HepG2 (cell line): ENCODE measurements around the gene STARD13. TPM values are rescaled to one million over a fixed set of nuclear protein-coding genes. Genes with fewer than 3 reads are reported as not detected.
A peak's percentile ranks its signal among the peaks of the same experiment; 100 is the strongest.

Source experiments
- AHDC1 ChIP-seq: sonication (generic); formaldehyde crosslinking; IDR thresholded peaks from 2 replicates; pipeline ENCODE4 v1.5.1; 2020; ENCODE audit warnings: mild to moderate bottlenecking, missing genetic modification reagents, borderline replicate concordance
- CHD2 ChIP-seq: IDR thresholded peaks from 2 replicates; pipeline ENCODE4 v1.6.1; 2011; ENCODE audit warnings: low read depth, low read length, improper control_type of control experiment
- EP300 ChIP-seq, 3 experiments: sonication (generic) in 1 of 3; formaldehyde crosslinking in 1 of 3; IDR thresholded peaks; 2 replicates each; pipeline versions ENCODE4 v1.5.1 to v1.6.1; 2011 to 2020; ENCODE audit warnings: low read depth in 2 of 3, low read length in 2 of 3, borderline replicate concordance in 1 of 3, improper control_type of control experiment in 1 of 3, mild to moderate bottlenecking in 1 of 3, missing genetic modification reagents in 1 of 3, moderate library complexity in 1 of 3
- FOXA1 ChIP-seq, 2 experiments: fragments of 450-650 bp in 1 of 2; sonication (generic) in 1 of 2; formaldehyde crosslinking in 1 of 2; IDR thresholded peaks; 2 replicates each; pipeline versions ENCODE4 v1.4.0 to v1.6.1; 2016 to 2020; ENCODE audit warnings: missing genetic modification reagents in 1 of 2
- FOXJ3 ChIP-seq: sonication (generic); formaldehyde crosslinking; IDR thresholded peaks from 2 replicates; pipeline ENCODE4 v1.4.0; 2020; ENCODE audit warnings: missing genetic modification reagents, mild to moderate bottlenecking, borderline replicate concordance
- HMGXB4 ChIP-seq, 2 experiments: sonication (generic) in 1 of 2; formaldehyde crosslinking in 1 of 2; IDR thresholded peaks; 2 replicates each; pipeline versions ENCODE4 v1.4.0 to v1.6.1; 2018 to 2020; ENCODE audit warnings: missing genetic modification reagents in 2 of 2, borderline replicate concordance in 1 of 2, low read depth in 1 of 2, mild to moderate bottlenecking in 1 of 2, missing biosample characterization in 1 of 2
- KDM3A ChIP-seq: IDR thresholded peaks from 2 replicates; pipeline ENCODE4 v1.6.1; 2018; ENCODE audit warnings: low read depth, missing compliant biosample characterization
- MIER2 ChIP-seq: IDR thresholded peaks from 2 replicates; pipeline ENCODE4 v1.6.1; 2016; ENCODE audit warnings: missing biosample characterization, missing genetic modification reagents
- NR2C2 ChIP-seq: sonication (generic); formaldehyde crosslinking; IDR thresholded peaks from 2 replicates; pipeline ENCODE4 v1.4.0; 2020; ENCODE audit warnings: missing genetic modification reagents, mild to moderate bottlenecking, moderate library complexity, borderline replicate concordance
- PHF21A ChIP-seq: sonication (generic); formaldehyde crosslinking; IDR thresholded peaks from 2 replicates; pipeline ENCODE4 v1.5.0; 2020; ENCODE audit warnings: mild to moderate bottlenecking, missing genetic modification reagents
- RXRA ChIP-seq: sonication (generic); formaldehyde crosslinking; IDR thresholded peaks from 2 replicates; pipeline ENCODE4 v1.5.1; 2020; ENCODE audit warnings: missing genetic modification reagents
- TBX3 ChIP-seq: fragments of 450-650 bp; IDR thresholded peaks from 2 replicates; pipeline ENCODE4 v1.6.1; 2017; ENCODE audit warnings: antibody characterized with exemption, mild to moderate bottlenecking, inconsistent platforms, borderline replicate concordance
- ZBTB44 ChIP-seq: sonication (generic); formaldehyde crosslinking; IDR thresholded peaks from 2 replicates; pipeline ENCODE4 v1.4.0; 2020; ENCODE audit warnings: missing genetic modification reagents
- ZFP1 ChIP-seq: IDR thresholded peaks from 2 replicates; pipeline ENCODE4 v1.6.1; 2016
- ZKSCAN8 ChIP-seq: IDR thresholded peaks from 2 replicates; pipeline ENCODE4 v1.6.1; 2016; ENCODE audit warnings: borderline replicate concordance, missing genetic modification reagents, missing compliant biosample characterization
- ZMYM4 ChIP-seq: sonication (generic); formaldehyde crosslinking; IDR thresholded peaks from 2 replicates; pipeline ENCODE4 v1.8.1; 2023; ENCODE audit warnings: mild to moderate bottlenecking, missing genetic modification reagents
- ZNF224 ChIP-seq: sonication (generic); formaldehyde crosslinking; IDR thresholded peaks from 2 replicates; pipeline ENCODE4 v1.5.0; 2020; ENCODE audit warnings: mild to moderate bottlenecking, missing genetic modification reagents
- ZNF335 ChIP-seq: sonication (generic); formaldehyde crosslinking; IDR thresholded peaks from 2 replicates; pipeline ENCODE4 v1.4.0; 2020; ENCODE audit warnings: missing genetic modification reagents
- ZNF350 ChIP-seq: sonication (generic); formaldehyde crosslinking; IDR thresholded peaks from 2 replicates; pipeline ENCODE4 v1.4.0; 2020; ENCODE audit warnings: mild to moderate bottlenecking, low read depth, missing genetic modification reagents, borderline replicate concordance
- ZNF598 ChIP-seq: sonication (generic); formaldehyde crosslinking; IDR thresholded peaks from 2 replicates; pipeline ENCODE4 v1.5.1; 2020; ENCODE audit warnings: mild to moderate bottlenecking, missing genetic modification reagents, borderline replicate concordance
- polyA plus RNA-seq, 8 experiments: library from polyadenylated mRNA; depleted of rRNA in 3 of 8; stranded (reverse) in 7 of 8; unstranded in 1 of 8; fragments of >200 nt; fragmentation: Illumina TruSeq in 4 of 8; extraction: Trizol in 4 of 8; gene quantifications; 2 replicates each; pipeline versions ENCODE4 v1.2.1 to v1.2.3, GENCODE V29; 2011 to 2016; ENCODE audit warnings: low read depth in 4 of 8, missing spikeins in 1 of 8, mixed read lengths in 1 of 8; ENCODE audit not compliant: insufficient read depth in 1 of 8
- total RNA-seq, 5 experiments: library from RNA; depleted of rRNA; stranded (reverse); fragments of >200 nt; fragmentation: Illumina TruSeq; extraction: Trizol; gene quantifications; 2 replicates each; pipeline ENCODE4 v1.2.3, GENCODE V29; 2016; ENCODE audit warnings: low read depth in 1 of 5

Gene STARD13
- total and polyA plus RNA-seq, 2 of the 13 experiments (the other 11 are each of a cell fraction or from before 2014, with no cell fraction given) = 12.8 to 14.3 TPM

- TF ChIP-seq AHDC1 = no peak; the same call in 1 of the 2 replicates
- no peak for TF ChIP-seq TBX3
- TF ChIP-seq ZFP1 (CRISPR knock-in tag) = no peak
- TF ChIP-seq FOXA1 (IDR thresholded peaks at IDR 0.05) = no peak
- no peak for TF ChIP-seq FOXA1 (CRISPR knock-in tag; IDR thresholded peaks at IDR 0.05)
- no peak for TF ChIP-seq NR2C2
- no peak for TF ChIP-seq ZNF335 (CRISPR knock-in tag)
- no peak for TF ChIP-seq MIER2 (CRISPR knock-in tag)
- TF ChIP-seq FOXJ3 (CRISPR knock-in tag) = no peak; the same call in 1 of the 2 replicates
- 0 out of 2 replicates have a peak, but pooled peaks have one; percentile 44 for TF ChIP-seq ZNF224
- TF ChIP-seq EP300 (IDR thresholded peaks at IDR 0.05; ENCODE audit: low read depth in 2 of 2, low read length in 2 of 2) = no peak
- TF ChIP-seq EP300 (CRISPR knock-in tag; IDR thresholded peaks at IDR 0.05; ENCODE audit: borderline replicate concordance) = no peak
- no peak for TF ChIP-seq ZKSCAN8 (CRISPR knock-in tag)
- no peak for TF ChIP-seq KDM3A (CRISPR knock-in tag)
- peak; percentile 94 for TF ChIP-seq ZMYM4 (CRISPR knock-in tag)
- peak; percentile 72; the same call in 1 of the 2 replicates for TF ChIP-seq ZNF598 (CRISPR knock-in tag)
- no peak; the same call in 1 of the 2 replicates for TF ChIP-seq RXRA (CRISPR knock-in tag)
- TF ChIP-seq HMGXB4 (CRISPR knock-in tag; IDR thresholded peaks at IDR 0.05; ENCODE audit: borderline replicate concordance in 1 of 2, low read depth in 1 of 2) = peak in 1 of 2 experiments; percentile 43; a peak in 1 of 4 replicates
- 0 out of 2 replicates have a peak, but pooled peaks have one; percentile 49 for TF ChIP-seq ZNF350 (CRISPR knock-in tag)
- no peak for TF ChIP-seq ZBTB44 (CRISPR knock-in tag)
- peak; percentile 59 for TF ChIP-seq PHF21A (CRISPR knock-in tag)
- no peak for TF ChIP-seq CHD2
These were observed at the start of gene STARD13 (continued) for GRCh38 chr13:33285420-33286124.
